Endothelial cell of umbilical vein (primary cell): Measurements from ENCODE around the gene TTC1. TPM values are rescaled to one million over a fixed set of nuclear protein-coding genes. Genes with fewer than 3 reads are reported as not detected.

ENCODE experiments used
- BruUV-seq: library from RNA; stranded (reverse); fragments of 400-500 nt; replicated peaks from 2 replicates; lab custom pipeline; 2021; lab: Mats Ljungman, UMichigan
- CTCF ChIA-PET: fragments of 300-600, 350-600 bp; sonication (Branson Sonifier 250); formaldehyde crosslinking; loops from one replicate; lab custom pipeline; 2021; ENCODE audit warnings: antibody characterized with exemption, inconsistent platforms; lab: Charles Lee
- POLR2A ChIA-PET: fragments of 300-600, 350-600 bp; sonication (Branson Sonifier 250); formaldehyde crosslinking; loops from one replicate; lab custom pipeline; 2021; ENCODE audit warnings: antibody characterized with exemption, inconsistent platforms; lab: Charles Lee
- DNase-seq: peaks from one replicate; pipeline ENCODE4 v3.0.0-alpha.2; 2011; ENCODE audit warnings: low read depth, low spot score
- FAIRE-seq: peaks from 2 replicates; lab custom pipeline; 2011; peaks lifted over from hg19 to GRCh38; lab: Jason Lieb, UNC
- H2AFZ ChIP-seq: 2 replicates; pipeline ENCODE4 v1.6.0; 2012; ENCODE audit warnings: low read depth, low read length, control low read depth, inconsistent platforms
- H3K27ac ChIP-seq: 2 replicates; pipeline ENCODE4 v1.5.1; 2011; ENCODE audit warnings: low read depth, mild to moderate bottlenecking, control low read depth, low read length, moderate library complexity; ENCODE audit not compliant: insufficient read depth
- H3K27me3 ChIP-seq, 2 experiments: 2 replicates each; pipeline versions ENCODE4 v1.6.0 to v1.6.1; 2011; ENCODE audit warnings: low read length in 2 of 2, mixed read lengths in 1 of 2; ENCODE audit not compliant: control insufficient read depth in 2 of 2, insufficient read depth in 2 of 2
- H3K36me3 ChIP-seq, 2 experiments: 2 replicates in 1 of 2; 3 replicates in 1 of 2; pipeline ENCODE4 v1.5.1; 2011; ENCODE audit warnings: low read length in 2 of 2, mild to moderate bottlenecking in 1 of 2, moderate library complexity in 1 of 2; ENCODE audit not compliant: control insufficient read depth in 2 of 2, insufficient read depth in 2 of 2; ENCODE audit errors: extremely low read depth in 1 of 2
- H3K4me1 ChIP-seq: 3 replicates; pipeline ENCODE4 v1.5.1; 2011; ENCODE audit warnings: mild to moderate bottlenecking, low read length; ENCODE audit not compliant: control insufficient read depth, insufficient read depth; ENCODE audit errors: extremely low read depth
- H3K4me2 ChIP-seq: 2 replicates; pipeline ENCODE4 v1.6.1; 2011; ENCODE audit warnings: low read length, control low read depth, mixed read lengths; ENCODE audit not compliant: insufficient read depth
- H3K4me3 ChIP-seq, 3 experiments: fragments of 200-600 bp in 1 of 3; sonication (generic), shearing (Covaris generic) in 1 of 3; replicated peaks in 1 of 3; 2 replicates each; pipeline ENCODE4 v1.5.1; 2011 to 2016; ENCODE audit warnings: control low read depth in 3 of 3, low read length in 3 of 3, mild to moderate bottlenecking in 2 of 3, inconsistent platforms in 1 of 3, low read depth in 1 of 3, moderate library complexity in 1 of 3; ENCODE audit not compliant: insufficient read depth in 1 of 3
- H3K79me2 ChIP-seq: 2 replicates; pipeline ENCODE4 v1.6.0; 2012; ENCODE audit warnings: low read length, inconsistent platforms; ENCODE audit not compliant: control insufficient read depth, insufficient read depth
- H3K9ac ChIP-seq: replicated peaks from 2 replicates; pipeline ENCODE3; 2011; ENCODE audit warnings: low read length, control low read depth; ENCODE audit not compliant: insufficient read depth; ENCODE audit errors: extremely low read depth
- H3K9me1 ChIP-seq: replicated peaks from 3 replicates; pipeline ENCODE4 v1.6.0; 2011; ENCODE audit warnings: mild to moderate bottlenecking, low read length; ENCODE audit not compliant: control insufficient read depth, insufficient read depth; ENCODE audit errors: extremely low read depth
- H3K9me3 ChIP-seq: replicated peaks from 2 replicates; pipeline ENCODE4 v1.5.1; 2012; ENCODE audit warnings: low read length, inconsistent platforms; ENCODE audit not compliant: control insufficient read depth, insufficient read depth
- H4K20me1 ChIP-seq: replicated peaks from 2 replicates; pipeline ENCODE3; 2011; ENCODE audit warnings: mild to moderate bottlenecking, low read length; ENCODE audit not compliant: control insufficient read depth, insufficient read depth; ENCODE audit errors: extremely low read depth
- EZH2 ChIP-seq: IDR thresholded peaks from 2 replicates; pipeline ENCODE4 v1.6.1; 2012; ENCODE audit warnings: borderline replicate concordance, low read depth, mild to moderate bottlenecking, moderate library complexity, low read length, inconsistent platforms; ENCODE audit not compliant: severe bottlenecking
- FOS ChIP-seq: IDR thresholded peaks from 2 replicates; pipeline ENCODE4 v1.6.1; 2011; ENCODE audit warnings: mild to moderate bottlenecking, low read length, moderate library complexity, borderline replicate concordance; ENCODE audit not compliant: insufficient read depth
- GATA2 ChIP-seq: IDR thresholded peaks from 2 replicates; pipeline ENCODE4 v1.7.0; 2011; ENCODE audit warnings: low read depth, mild to moderate bottlenecking, moderate library complexity, mixed read lengths, low read length; ENCODE audit not compliant: insufficient read length, insufficient read depth
- JUN ChIP-seq: IDR thresholded peaks from 2 replicates; pipeline ENCODE4 v1.6.1; 2011; ENCODE audit warnings: borderline replicate concordance, low read depth; ENCODE audit not compliant: insufficient read length, insufficient read depth
- MYC ChIP-seq: IDR thresholded peaks from one replicate; pipeline ENCODE4 v1.6.1; 2011; ENCODE audit warnings: mild to moderate bottlenecking, low read depth, low read length
- POLR2A ChIP-seq: IDR thresholded peaks from 2 replicates; pipeline ENCODE4 v1.6.1; 2012; ENCODE audit warnings: low read depth, mild to moderate bottlenecking, control low read depth, low read length
- POLR2AphosphoS5 ChIP-seq: IDR thresholded peaks from 2 replicates; pipeline ENCODE4 v1.6.1; 2012; ENCODE audit warnings: low read depth, mild to moderate bottlenecking, control low read depth, low read length, moderate library complexity; ENCODE audit not compliant: insufficient read depth
- dilution Hi-C: fragments of 300-500 bp; cut with MboI; formaldehyde crosslinking; loops from one replicate; pipeline ENCODE4 v1.15.0; 2019; ENCODE audit warnings: low sequenced_read_pairs; ENCODE audit not compliant: extremely low pct_ligation_motif_present
- intact Hi-C: fragments of 100-400 bp; cut with micrococcal nuclease; formaldehyde crosslinking; loops from one replicate; pipeline ENCODE4 v1.10.0; 2022
- polyA plus RNA-seq, 4 experiments: library from polyadenylated mRNA; depleted of rRNA in 3 of 4; stranded (reverse) in 3 of 4; unstranded in 1 of 4; fragments of >200 nt; gene quantifications; 2 replicates each; pipeline versions ENCODE4 v1.2.1 to v1.2.3, GENCODE V29; 2011 to 2012; ENCODE audit warnings: missing spikeins in 1 of 4
- total RNA-seq: library from RNA; stranded (reverse); gene quantifications from 2 replicates; pipeline ENCODE4 v1.2.3, GENCODE V29; 2021
- TF ChIP-seq, protein P1 (sequence below), 2 donors: IDR thresholded peaks; 1 replicate in 1 of 2; 2 replicates in 1 of 2; pipeline ENCODE4 v1.5.1; 2011; ENCODE audit warnings: low read length in 2 of 2, mild to moderate bottlenecking in 2 of 2, moderate library complexity in 2 of 2, control low read depth in 1 of 2, inconsistent platforms in 1 of 2, low read depth in 1 of 2; ENCODE audit not compliant: insufficient read depth in 1 of 2; ENCODE audit errors: extremely low read depth in 1 of 2
- TF ChIP-seq, protein P2 (sequence below): IDR thresholded peaks from 2 replicates; pipeline ENCODE4 v1.6.1; 2011; ENCODE audit not compliant: insufficient read depth, insufficient read length

The TTC1 gene
- total and polyA plus RNA-seq, 2 donors (not counting 3 experiments of a cell fraction or from before 2014, with no cell fraction given), result 23.9 to 62.6 TPM

DNA sequence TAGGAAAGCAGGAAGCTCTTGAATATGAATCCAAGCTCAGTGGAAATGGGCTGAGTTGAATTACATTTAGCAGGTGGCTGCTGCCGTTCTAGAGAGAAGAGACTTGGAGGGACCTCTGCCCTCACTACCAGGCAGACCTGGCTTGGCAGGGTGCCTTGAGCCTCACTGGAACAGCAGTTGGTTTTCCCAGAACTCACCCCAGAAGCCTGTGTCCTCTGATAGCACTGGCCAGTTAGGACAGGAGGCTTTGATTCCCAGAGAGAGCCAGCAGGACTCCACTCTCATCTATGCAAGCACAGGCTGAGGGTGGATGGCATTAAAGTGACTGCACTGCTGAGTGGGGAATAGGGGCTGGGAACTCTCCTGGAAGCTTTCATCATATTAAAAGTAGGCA is 55.5 kb downstream of the TTC1 start:
- Histone ChIP-seq H3K9ac (no peak overlapping the region), H3K4me2 (no peak overlapping the region), H3K4me3 (no peak overlapping the region), H4K20me1 (no peaks in the 10 kb centered on the region), H3K27me3 (no peaks in the 10 kb centered on the region), H3K9me1 (no peaks in the 10 kb centered on the region), H2AFZ (no peak overlapping the region), H3K9me3 (no peaks in the 10 kb centered on the region), H3K27ac (no peak overlapping the region), H3K79me2 (no peaks in the 10 kb centered on the region), H3K36me3 (peaks cover 8 to 23% of the 10 kb centered on the region in 2 experiments), H3K4me1 (no peaks in the 10 kb centered on the region)
- ChIA-PET CTCF (interaction anchor here (1.2 to 1.5 kb wide), 2 partner anchors 10 to 16 kb away, joined by 3 to 6 read pairs; no protein-coding TSS in a partner anchor), POLR2A (no interaction called here)
- intact Hi-C loops, result no loop called here
- no peak for TF ChIP-seq JUN
- no peak for TF ChIP-seq EZH2
- no peak for TF ChIP-seq GATA2
- TF ChIP-seq, protein P1, sequence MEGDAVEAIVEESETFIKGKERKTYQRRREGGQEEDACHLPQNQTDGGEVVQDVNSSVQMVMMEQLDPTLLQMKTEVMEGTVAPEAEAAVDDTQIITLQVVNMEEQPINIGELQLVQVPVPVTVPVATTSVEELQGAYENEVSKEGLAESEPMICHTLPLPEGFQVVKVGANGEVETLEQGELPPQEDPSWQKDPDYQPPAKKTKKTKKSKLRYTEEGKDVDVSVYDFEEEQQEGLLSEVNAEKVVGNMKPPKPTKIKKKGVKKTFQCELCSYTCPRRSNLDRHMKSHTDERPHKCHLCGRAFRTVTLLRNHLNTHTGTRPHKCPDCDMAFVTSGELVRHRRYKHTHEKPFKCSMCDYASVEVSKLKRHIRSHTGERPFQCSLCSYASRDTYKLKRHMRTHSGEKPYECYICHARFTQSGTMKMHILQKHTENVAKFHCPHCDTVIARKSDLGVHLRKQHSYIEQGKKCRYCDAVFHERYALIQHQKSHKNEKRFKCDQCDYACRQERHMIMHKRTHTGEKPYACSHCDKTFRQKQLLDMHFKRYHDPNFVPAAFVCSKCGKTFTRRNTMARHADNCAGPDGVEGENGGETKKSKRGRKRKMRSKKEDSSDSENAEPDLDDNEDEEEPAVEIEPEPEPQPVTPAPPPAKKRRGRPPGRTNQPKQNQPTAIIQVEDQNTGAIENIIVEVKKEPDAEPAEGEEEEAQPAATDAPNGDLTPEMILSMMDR (IDR thresholded peaks at IDR 0.05; ENCODE audit: extremely low read depth in 1 of 2, insufficient read depth in 1 of 2, low read depth in 1 of 2, low read length in 2 of 2), result no peak
- no peak for TF ChIP-seq POLR2AphosphoS5
- TF ChIP-seq, protein P2, sequence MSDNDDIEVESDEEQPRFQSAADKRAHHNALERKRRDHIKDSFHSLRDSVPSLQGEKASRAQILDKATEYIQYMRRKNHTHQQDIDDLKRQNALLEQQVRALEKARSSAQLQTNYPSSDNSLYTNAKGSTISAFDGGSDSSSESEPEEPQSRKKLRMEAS, result no peak
- no peak for TF ChIP-seq FOS
- TF ChIP-seq MYC, result no peak
- TF ChIP-seq POLR2A, result no peak
- dilution Hi-C loops, result no loop called here
- BruUV-seq, result no TSS peak
- FAIRE-seq (no peak), DNase-seq (no peak)
